Natural killer cell treated with Interleukin-12 subunit alpha and Interleukin-12 subunit beta and Interleukin-15 and Interleukin-18, amount 100 ng/mL, for 72 hours (primary cell): ENCODE measurements around the gene ARHGAP5. TPM values are rescaled to one million over a fixed set of nuclear protein-coding genes. Genes with fewer than 3 reads are reported as not detected.
"Not testable (repeated sequence)": the region's sequence is repeated elsewhere in the genome, so short reads cannot be mapped to it uniquely, and the experiment has no call there.

Experiments
- ATAC-seq, 2 donors: fragments of 150-1000 bp; cut with Tn5 transposase in 1 of 2; sonication (Bioruptor Pico), chemical (Tn5 transposase) in 1 of 2; 2 replicates each; pipeline ENCODE4 v1.10.0; 2021
- DNase-seq: peaks from one replicate; pipeline ENCODE4 v3.0.0; 2022; ENCODE audit warnings: low spot score
- H3K27ac Mint-ChIP-seq, 2 donors: 1 replicate in 1 of 2; 2 replicates in 1 of 2; pipeline ENCODE4 v1.8.0; 2022; ENCODE audit warnings: mixed read lengths in 2 of 2, mild to moderate bottlenecking in 1 of 2, moderate library complexity in 1 of 2
- H3K27me3 Mint-ChIP-seq, 2 donors: 1 replicate in 1 of 2; 2 replicates in 1 of 2; pipeline ENCODE4 v1.8.0; 2022; ENCODE audit warnings: mixed read lengths in 2 of 2
- H3K36me3 Mint-ChIP-seq: one replicate; pipeline ENCODE4 v1.8.0; 2022; ENCODE audit warnings: mixed read lengths
- H3K4me1 Mint-ChIP-seq, 2 donors: 1 replicate in 1 of 2; 2 replicates in 1 of 2; pipeline ENCODE4 v1.8.0; 2022; ENCODE audit warnings: low read depth in 2 of 2, mixed read lengths in 2 of 2, mild to moderate bottlenecking in 1 of 2
- H3K4me3 Mint-ChIP-seq: one replicate; pipeline ENCODE4 v1.8.0; 2022; ENCODE audit warnings: mixed read lengths
- H3K9me3 Mint-ChIP-seq: 2 replicates; pipeline ENCODE4 v1.8.0; 2022; ENCODE audit warnings: mixed read lengths
- total RNA-seq, 2 donors: library from RNA; stranded (reverse); gene quantifications; one replicate each; pipeline ENCODE4 v1.2.3, GENCODE V29; 2022

ARHGAP5 gene
- total RNA-seq, 2 donors from 2014 or later = 25.9 to 26.9 TPM

DNA sequence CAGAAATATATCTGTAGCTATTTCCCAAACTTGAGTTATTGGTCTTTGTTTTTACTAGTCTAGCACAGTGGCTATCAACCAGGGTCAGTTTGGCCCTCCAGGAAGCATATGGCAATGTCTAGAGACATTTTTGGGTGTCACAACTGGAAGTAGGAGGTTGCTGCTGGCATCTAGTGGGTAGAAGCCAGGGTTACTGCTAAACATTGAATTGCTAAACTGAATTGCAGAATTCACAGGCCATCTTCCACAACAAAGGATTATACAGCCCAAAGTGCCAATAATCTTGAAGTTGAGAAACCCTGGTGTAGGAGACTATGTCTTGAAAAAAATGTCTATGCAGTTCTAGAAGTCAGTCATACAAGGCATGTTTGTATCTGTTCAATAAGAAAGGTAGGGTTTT lies 27.7 kb downstream of the ARHGAP5 start:
- Mint-ChIP-seq H3K4me3 (no peak overlapping the region), H3K27ac (no peak overlapping the region), H3K9me3 (no peaks in the 10 kb centered on the region), H3K4me1 (peaks cover 0 to 19% of the 10 kb centered on the region in 2 donors), H3K36me3 (no peaks in the 10 kb centered on the region), H3K27me3 (no peaks in the 10 kb centered on the region)
- DNase-seq = no peak
- ATAC-seq = no peak

DNA sequence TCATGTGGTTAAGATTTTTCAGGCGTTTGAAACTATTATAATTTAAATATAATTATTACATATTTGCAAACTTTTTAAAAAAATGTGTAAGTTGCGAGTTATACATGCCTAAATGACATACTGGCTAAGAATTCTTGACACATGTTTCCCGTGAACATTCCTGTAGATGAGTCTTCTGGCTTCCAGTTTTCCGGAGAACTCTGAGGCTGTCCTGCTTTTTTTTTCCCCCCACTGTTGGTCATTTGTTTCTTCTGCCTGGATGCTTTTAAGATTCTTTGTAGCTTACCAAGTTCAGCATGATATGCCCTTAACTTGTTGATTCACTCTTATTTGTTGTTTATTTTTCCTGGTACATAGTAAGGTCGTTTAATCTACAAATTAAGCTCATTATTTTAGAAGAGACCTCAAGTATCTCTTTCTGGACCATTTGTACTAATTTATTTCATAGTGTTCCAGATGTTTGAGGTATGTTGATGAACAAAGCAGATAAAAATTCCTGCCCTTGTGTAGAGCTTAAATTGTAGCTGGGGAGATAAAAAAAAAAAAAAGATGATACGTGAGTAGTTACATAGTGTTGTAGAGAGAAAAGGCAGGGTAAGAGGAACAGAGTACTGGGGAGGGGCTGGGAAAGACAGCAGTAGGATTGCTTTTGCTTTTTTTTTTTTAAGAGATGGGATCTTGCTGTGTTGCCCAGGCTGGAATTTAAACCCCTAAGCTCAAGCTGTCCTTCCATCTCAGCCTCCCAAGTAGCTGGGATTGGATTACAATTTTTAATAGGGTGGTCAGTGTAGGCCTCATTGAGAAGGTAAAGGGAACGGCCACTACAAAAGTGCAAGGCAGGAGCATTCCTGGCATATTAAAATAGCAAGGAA lies 32.8 kb downstream of the ARHGAP5 start:
- ATAC-seq (no peak), DNase-seq (no peak)
- Mint-ChIP-seq H3K4me3 (no peak overlapping the region), H3K4me1 (peaks cover 0 to 7% of the 10 kb centered on the region in 2 donors), H3K9me3 (no peaks in the 10 kb centered on the region), H3K27me3 (no peaks in the 10 kb centered on the region), H3K36me3 (no peaks in the 10 kb centered on the region), H3K27ac (no peak overlapping the region)

DNA sequence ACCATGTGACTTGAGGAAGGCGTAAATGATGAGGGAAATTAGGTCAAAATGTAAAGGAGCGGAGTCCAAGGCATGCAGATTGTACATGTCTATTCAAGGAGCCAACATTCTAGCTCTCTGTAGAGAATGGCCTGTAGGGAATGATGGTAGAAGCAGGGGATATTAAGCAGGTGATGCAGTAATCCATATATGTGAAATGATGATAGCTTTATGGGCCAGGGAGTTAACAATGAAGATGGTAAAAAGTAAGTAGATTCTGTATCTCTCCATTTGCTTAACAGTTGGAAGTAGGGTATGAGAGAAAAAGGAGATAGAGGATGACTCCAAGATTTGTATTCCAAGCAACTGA lies 33.4 kb downstream of the ARHGAP5 start:
- no peak for ATAC-seq
- Mint-ChIP-seq H3K27ac (no peak overlapping the region), H3K4me3 (no peak overlapping the region), H3K4me1 (peaks cover 0 to 7% of the 10 kb centered on the region in 2 donors), H3K27me3 (no peaks in the 10 kb centered on the region), H3K36me3 (no peaks in the 10 kb centered on the region), H3K9me3 (no peaks in the 10 kb centered on the region)
- DNase-seq = no peak

DNA sequence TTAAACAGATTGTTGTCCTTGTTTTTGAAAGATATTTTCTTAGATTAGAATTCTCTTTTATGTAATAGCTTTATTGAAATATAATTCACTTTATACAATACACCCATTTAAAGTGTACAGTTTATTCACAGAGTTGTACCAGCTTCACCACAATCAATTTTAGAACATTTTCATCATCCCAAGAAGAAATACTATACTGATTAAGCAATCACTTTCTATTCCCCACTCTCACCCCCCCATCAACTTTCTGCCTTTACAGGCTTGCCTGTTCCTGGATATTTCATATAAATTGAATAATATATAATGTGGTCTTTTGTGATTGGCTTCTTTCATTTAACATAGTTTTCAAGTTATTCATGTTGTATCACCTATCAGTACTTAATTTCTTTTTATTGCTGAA lies 44.4 kb downstream of the ARHGAP5 start:
- Mint-ChIP-seq H3K27ac (no peak overlapping the region), H3K4me3 (no peak overlapping the region), H3K27me3 (no peaks in the 10 kb centered on the region), H3K9me3 (no peaks in the 10 kb centered on the region), H3K4me1 (peaks cover 7% of the 10 kb centered on the region in 2 donors), H3K36me3 (peaks cover 5% of the 10 kb centered on the region)
- no peak for ATAC-seq
- no peak for DNase-seq

DNA sequence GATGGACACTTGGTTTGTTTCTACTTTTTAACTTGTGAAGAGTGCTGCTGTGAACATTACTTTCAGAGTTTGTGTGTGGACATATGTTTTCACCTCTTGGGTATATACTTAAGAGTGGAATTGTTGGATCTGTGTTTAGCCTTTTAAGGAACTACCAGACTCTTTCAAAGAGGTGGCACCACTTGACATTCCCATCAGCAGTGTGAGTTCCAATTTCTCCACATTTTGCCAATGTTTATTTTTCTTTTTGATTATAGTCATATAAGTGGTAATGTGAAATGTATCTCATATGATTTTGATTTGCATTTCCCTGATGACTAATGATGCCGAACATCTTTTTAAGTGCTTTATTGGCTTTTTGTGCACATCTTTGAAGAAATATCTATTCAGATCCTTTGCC lies 44.8 kb downstream of the ARHGAP5 start:
- no peak for ATAC-seq
- DNase-seq = no peak
- H3K27ac Mint-ChIP-seq = no peak overlapping the region
- peaks cover 9% of the 10 kb centered on the region in 2 donors for H3K4me1 Mint-ChIP-seq
- peaks cover 7% of the 10 kb centered on the region for H3K36me3 Mint-ChIP-seq
- H3K27me3 Mint-ChIP-seq = no peaks in the 10 kb centered on the region
- H3K4me3 Mint-ChIP-seq = no peak overlapping the region
- no peaks in the 10 kb centered on the region for H3K9me3 Mint-ChIP-seq

DNA sequence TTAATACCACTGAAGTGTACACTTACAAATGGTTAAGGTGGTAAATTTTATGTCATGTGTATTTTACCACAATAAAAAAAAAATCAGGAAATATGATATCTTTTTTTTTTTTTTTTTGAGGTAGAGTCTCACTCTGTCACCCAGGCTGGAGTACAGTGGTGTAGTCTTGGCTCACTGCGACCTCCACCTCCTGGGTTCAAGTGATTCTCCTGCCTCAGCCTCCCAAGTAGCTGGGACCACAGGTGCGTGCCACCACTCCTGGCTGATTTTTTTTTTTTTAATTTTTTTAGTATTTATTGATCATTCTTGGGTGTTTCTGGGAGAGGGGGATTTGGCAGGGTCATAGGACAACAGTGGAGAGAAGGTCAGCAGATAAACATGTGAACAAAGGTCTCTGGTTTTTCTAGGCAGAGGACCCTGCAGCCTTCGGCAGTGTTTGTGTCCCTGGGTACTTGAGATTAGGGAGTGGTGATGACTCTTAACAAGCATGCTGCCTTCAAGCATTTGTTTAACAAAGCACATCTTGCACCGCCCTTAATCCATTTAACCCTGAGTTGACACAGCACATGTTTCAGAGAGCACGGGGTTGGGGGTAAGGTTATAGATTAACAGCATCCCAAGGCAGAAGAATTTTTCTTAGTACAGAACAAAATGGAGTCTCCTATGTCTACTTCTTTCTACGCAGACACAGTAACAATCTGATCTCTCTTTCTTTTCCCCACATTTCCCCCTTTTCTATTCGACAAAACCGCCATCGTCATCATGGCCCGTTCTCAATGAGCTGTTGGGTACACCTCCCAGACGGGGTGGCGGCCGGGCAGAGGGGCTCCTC lies 50.0 kb downstream of the ARHGAP5 start:
- H3K36me3 Mint-ChIP-seq = peaks cover 11% of the 10 kb centered on the region
- H3K4me1 Mint-ChIP-seq, H3K27me3 Mint-ChIP-seq, H3K4me3 Mint-ChIP-seq, H3K9me3 Mint-ChIP-seq, H3K27ac Mint-ChIP-seq, DNase-seq, ATAC-seq: not testable (repeated sequence)

DNA sequence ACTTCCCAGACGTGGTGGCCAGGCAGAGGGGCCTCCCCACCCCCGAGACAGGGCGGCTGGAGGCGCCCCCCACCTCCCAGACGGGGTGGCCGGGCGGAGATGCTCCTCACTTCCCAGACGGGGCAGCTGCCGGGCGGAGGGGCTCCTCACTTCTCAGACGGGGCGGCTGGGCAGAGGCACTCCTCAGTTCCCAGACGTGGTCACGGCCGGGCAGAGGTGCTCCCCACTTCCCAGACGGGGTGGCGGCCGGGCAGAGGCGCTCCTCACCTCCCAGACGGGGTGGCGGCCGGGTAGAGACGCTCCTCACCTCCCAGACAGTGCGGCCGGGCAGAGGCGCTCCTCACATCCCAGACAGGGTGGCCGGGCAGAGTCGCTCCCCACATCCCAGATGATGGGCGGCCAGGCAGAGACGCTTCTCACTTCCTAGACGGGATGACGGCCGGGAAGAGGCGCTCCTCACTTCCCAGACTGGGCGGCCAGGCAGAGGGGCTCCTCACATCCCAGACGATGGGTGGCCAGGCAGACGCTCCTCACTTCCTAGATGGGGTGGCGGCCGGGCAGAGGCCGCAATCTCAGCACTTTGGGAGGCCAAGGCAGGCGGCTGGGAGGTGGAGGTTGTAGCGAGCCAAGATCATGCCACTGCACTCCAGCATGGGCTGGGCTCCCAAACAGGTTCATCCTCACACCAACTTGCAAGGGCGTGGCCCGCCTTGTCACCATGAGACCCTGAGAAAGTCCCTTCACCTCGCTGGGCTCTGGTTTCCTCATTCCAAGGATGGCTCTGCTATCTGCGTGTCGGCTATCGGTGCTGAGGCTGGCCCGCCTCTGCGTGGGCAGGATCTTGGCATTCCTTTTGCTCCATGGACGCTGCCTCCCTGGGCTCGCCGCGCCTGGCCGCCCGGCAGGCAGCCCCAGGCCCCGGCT lies 50.9 kb downstream of the ARHGAP5 start:
- H3K27ac Mint-ChIP-seq, ATAC-seq, H3K9me3 Mint-ChIP-seq, H3K4me1 Mint-ChIP-seq, DNase-seq, H3K27me3 Mint-ChIP-seq, H3K4me3 Mint-ChIP-seq: not testable (repeated sequence)
- peaks cover 11% of the 10 kb centered on the region for H3K36me3 Mint-ChIP-seq

DNA sequence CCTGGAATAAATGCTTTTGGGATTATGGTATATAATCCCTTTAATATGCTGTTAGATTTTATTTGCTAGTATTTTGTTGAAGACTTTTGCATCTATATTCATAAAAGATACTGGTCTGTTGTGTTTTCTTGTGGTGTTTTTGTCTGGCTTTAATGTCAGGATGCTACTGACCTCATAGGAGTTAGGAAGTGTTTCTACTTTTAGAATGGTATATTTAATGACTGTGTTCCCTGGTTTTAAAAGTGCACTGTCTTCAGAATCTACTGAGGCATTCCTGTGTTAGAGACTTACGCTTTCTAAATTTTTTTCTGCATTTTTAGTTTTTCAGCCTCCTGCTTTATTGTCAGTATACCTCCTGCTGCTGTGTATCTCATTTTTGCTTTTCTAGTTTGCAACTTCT lies 51.6 kb downstream of the ARHGAP5 start:
- H3K36me3 Mint-ChIP-seq = peaks cover 11% of the 10 kb centered on the region

DNA sequence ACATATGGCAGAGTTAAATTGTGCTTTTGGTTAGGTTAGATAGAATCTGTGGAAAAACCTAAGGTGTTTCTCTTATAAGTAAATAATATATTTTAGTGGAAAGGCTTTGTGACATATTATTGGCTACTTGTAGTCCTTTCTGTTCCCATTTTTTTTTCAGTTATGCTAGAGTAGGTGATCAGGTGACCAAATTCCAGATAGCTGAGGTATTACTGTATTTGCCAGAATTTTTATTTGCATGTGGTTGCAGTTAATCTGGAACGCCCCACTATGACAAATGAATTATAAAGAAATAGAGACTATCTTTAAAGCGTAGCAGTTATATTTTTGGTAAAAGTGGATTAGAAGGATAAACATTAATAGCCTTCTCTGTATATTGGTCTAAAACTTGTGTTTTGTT lies 52.0 kb downstream of the ARHGAP5 start:
- Mint-ChIP-seq H3K4me1 (peaks cover 5 to 6% of the 10 kb centered on the region in 2 donors), H3K27me3 (no peaks in the 10 kb centered on the region), H3K27ac (no peak overlapping the region), H3K9me3 (no peaks in the 10 kb centered on the region), H3K36me3 (peaks cover 11% of the 10 kb centered on the region), H3K4me3 (no peak overlapping the region)
- ATAC-seq (no peak), DNase-seq (no peak)

More for the DNA sequence above, 51.6 kb downstream of the ARHGAP5 start:
- no peak overlapping the region for H3K4me3 Mint-ChIP-seq
- H3K9me3 Mint-ChIP-seq = no peaks in the 10 kb centered on the region
- no peaks in the 10 kb centered on the region for H3K27me3 Mint-ChIP-seq
- DNase-seq (no peak), ATAC-seq (no peak)
- H3K27ac Mint-ChIP-seq = no peak overlapping the region
- H3K4me1 Mint-ChIP-seq = peaks cover 5 to 9% of the 10 kb centered on the region in 2 donors

DNA sequence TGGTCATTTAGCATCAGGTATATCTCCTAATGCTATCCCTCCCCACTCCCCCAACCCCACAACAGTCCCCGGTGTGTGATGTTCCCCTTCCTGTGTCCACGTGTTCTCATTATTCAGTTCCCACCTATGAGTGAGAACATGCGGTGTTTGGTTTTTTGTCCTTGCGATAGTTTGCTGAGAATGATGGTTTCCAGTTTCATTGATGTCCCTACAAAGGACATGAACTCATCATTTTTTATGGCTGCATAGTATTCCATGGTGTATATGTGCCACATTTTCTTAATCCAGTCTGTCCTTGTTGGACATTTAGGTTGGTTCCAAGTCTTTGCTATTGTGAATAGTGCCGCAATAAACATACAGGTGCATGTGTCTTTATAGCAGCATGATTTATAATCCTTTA lies 54.6 kb downstream of the ARHGAP5 start:
- H3K4me3 Mint-ChIP-seq, H3K27me3 Mint-ChIP-seq, ATAC-seq, H3K36me3 Mint-ChIP-seq, H3K4me1 Mint-ChIP-seq, H3K27ac Mint-ChIP-seq, DNase-seq, H3K9me3 Mint-ChIP-seq: not testable (repeated sequence)

DNA sequence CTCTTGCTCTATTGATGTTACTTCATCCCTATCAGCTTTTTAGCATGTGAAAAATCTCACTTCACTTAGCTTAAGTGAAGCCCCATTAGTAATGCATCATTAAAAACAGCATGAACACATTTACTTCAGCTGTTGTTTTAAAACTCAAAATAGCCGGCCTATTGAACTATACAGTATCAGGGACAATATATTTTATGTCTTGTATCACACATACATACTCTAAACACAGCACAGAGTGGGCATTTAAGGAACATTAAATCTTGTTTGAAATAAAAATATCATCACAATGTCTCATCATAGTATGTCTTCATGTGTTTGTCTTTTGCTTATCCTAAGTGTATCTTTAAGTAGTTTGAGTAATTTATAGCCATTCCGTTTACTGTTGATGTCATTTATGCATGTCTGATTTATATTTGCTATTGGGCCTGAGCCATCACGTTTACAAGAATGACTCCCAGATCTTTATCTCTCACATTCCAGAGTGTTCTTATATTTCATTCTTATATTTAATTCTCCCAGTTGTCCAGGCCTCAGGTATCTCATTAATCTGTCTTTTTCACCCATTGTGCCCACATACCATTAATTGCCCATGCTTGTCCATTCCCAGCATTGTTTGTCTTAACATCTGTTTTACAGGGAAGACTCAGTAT lies 57.5 kb downstream of the ARHGAP5 start:
- DNase-seq = no peak
- ATAC-seq = no peak
- Mint-ChIP-seq H3K27ac (no peak overlapping the region), H3K36me3 (peaks cover 4% of the 10 kb centered on the region), H3K9me3 (no peaks in the 10 kb centered on the region), H3K27me3 (no peaks in the 10 kb centered on the region), H3K4me3 (no peak overlapping the region), H3K4me1 (no peaks in the 10 kb centered on the region)

DNA sequence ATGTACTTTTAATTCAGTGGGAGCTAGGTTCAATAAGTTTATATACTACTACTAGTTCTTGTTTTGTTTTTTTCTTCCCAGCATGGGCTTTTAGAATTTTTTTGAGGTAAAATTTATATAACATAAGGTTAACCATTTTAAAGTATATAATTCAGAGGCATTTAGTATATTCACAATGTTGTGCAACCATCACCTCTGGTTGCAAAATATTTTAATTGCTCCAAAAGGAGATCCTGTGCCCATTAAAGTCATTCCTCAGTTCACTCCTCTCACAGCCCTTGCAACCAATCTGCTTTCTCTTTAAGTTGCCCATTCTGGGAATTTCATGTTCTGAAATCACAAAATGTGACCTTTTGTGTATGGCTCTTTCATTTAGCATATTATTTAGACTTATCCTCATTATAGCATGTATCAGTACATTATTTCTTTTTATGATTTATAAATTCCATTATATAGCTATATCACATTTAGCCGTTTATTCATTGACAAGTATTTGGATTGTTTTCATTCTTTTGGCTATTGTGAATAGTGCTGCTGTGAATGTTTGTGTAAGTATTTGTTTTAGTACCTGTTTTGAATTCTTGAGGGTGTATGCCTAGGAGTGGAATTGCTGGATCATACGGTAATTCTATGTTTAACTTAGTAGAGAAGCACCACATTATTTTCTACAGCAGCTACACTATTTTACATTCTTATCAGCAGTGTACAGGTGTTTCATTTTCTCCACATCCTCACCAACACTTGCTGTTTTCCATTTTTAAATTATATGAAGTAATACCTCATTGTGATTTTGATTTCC lies 59.1 kb downstream of the ARHGAP5 start:
- DNase-seq (no peak), ATAC-seq (no peak)
- Mint-ChIP-seq H3K9me3 (no peaks in the 10 kb centered on the region), H3K27me3 (no peaks in the 10 kb centered on the region), H3K27ac (no peak overlapping the region), H3K36me3 (peaks cover 4% of the 10 kb centered on the region), H3K4me1 (no peaks in the 10 kb centered on the region), H3K4me3 (no peak overlapping the region)
